Spleen (tissue), 7 donors: ENCODE measurements around the gene TTC28.

Source experiments
- POLR2A ChIP-seq, 3 donors: fragments of 450-650 bp; IDR thresholded peaks; one replicate each; pipeline ENCODE4 v1.5.1; 2017; ENCODE audit warnings: antibody characterized with exemption in 3 of 3, mild to moderate bottlenecking in 1 of 3
- TF ChIP-seq, protein P1 (sequence below), 11 experiments: fragments of 200-600 bp in 7 of 11; fragments of 450-650 bp in 4 of 11; sonication (generic) in 4 of 11; IDR thresholded peaks in 8 of 11; conservative IDR thresholded peaks in 3 of 11; 1 replicate in 7 of 11; 2 replicates in 4 of 11; pipeline versions ENCODE4 v1.4.0 to v1.8.0; 2016 to 2021; ENCODE audit warnings: antibody characterized with exemption in 11 of 11, inconsistent platforms in 4 of 11, mild to moderate bottlenecking in 1 of 11
- donor health status: DM: no; HTN: no; CAD: no; lungs with moderate emphysema.
- donor health status: DM: no; HTN: no; CAD: no.
- donor health status: DM: no; HTN: no; CAD: no.

DNA sequence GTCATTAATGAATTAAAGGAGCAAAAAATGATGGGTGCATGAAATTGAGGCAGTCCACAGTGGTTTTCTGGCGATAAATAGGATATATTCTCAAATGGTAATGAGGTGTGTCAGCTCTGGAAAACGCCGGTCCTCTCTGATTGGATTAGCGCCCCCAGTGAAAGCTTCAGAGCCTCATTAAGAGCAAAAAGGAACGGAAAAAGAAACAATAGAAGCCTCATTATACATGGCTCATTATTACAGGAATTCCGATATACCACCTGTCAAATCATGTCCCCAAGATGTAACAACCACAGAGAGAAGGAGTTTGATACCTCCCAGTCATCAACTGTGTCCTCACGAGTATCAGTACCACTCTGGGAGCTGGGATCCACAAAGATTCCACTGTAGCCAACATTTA, 584.9 kb downstream of the TTC28 start:
- TF ChIP-seq, protein P1, sequence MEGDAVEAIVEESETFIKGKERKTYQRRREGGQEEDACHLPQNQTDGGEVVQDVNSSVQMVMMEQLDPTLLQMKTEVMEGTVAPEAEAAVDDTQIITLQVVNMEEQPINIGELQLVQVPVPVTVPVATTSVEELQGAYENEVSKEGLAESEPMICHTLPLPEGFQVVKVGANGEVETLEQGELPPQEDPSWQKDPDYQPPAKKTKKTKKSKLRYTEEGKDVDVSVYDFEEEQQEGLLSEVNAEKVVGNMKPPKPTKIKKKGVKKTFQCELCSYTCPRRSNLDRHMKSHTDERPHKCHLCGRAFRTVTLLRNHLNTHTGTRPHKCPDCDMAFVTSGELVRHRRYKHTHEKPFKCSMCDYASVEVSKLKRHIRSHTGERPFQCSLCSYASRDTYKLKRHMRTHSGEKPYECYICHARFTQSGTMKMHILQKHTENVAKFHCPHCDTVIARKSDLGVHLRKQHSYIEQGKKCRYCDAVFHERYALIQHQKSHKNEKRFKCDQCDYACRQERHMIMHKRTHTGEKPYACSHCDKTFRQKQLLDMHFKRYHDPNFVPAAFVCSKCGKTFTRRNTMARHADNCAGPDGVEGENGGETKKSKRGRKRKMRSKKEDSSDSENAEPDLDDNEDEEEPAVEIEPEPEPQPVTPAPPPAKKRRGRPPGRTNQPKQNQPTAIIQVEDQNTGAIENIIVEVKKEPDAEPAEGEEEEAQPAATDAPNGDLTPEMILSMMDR (IDR thresholded peaks at IDR 0.05 in 8 of 11, conservative IDR thresholded peaks at IDR 0.05 in 3 of 11), result no peak
- TF ChIP-seq POLR2A (IDR thresholded peaks at IDR 0.05), result no peak
